HepG2 (cell line): ENCODE data around the gene HBQ1. TPM values are rescaled to one million over a fixed set of nuclear protein-coding genes. Genes with fewer than 3 reads are reported as not detected.

Source experiments
- GZF1 ChIP-seq: sonication (generic); formaldehyde crosslinking; IDR thresholded peaks from 2 replicates; pipeline ENCODE4 v1.5.1; 2020; ENCODE audit warnings: mild to moderate bottlenecking, missing genetic modification reagents
- HNF4A ChIP-seq: sonication (generic); formaldehyde crosslinking; IDR thresholded peaks from 2 replicates; pipeline ENCODE4 v1.4.0; 2020; ENCODE audit warnings: missing genetic modification reagents
- SYNCRIP ChIP-seq: fragments of 200-400 bp; formaldehyde crosslinking; IDR thresholded peaks from 2 replicates; pipeline ENCODE4 v1.6.1; 2018; ENCODE audit warnings: mild to moderate bottlenecking, low read depth, low read length; ENCODE audit not compliant: insufficient read depth
- ZFP36L1 ChIP-seq: sonication (generic); formaldehyde crosslinking; IDR thresholded peaks from 2 replicates; pipeline ENCODE4 v1.8.0; 2022; ENCODE audit warnings: mild to moderate bottlenecking, missing genetic modification reagents, moderate library complexity
- ZNF792 ChIP-seq: IDR thresholded peaks from 2 replicates; pipeline ENCODE4 v1.6.1; 2016
- ZSCAN25 ChIP-seq: sonication (generic); formaldehyde crosslinking; IDR thresholded peaks from 2 replicates; pipeline ENCODE4 v1.8.0; 2022; ENCODE audit warnings: mild to moderate bottlenecking, missing genetic modification reagents
- polyA plus RNA-seq, 8 experiments: library from polyadenylated mRNA; depleted of rRNA in 3 of 8; stranded (reverse) in 7 of 8; unstranded in 1 of 8; fragments of >200 nt; fragmentation: Illumina TruSeq in 4 of 8; extraction: Trizol in 4 of 8; gene quantifications; 2 replicates each; pipeline versions ENCODE4 v1.2.1 to v1.2.3, GENCODE V29; 2011 to 2016; ENCODE audit warnings: low read depth in 4 of 8, missing spikeins in 1 of 8, mixed read lengths in 1 of 8; ENCODE audit not compliant: insufficient read depth in 1 of 8
- total RNA-seq, 5 experiments: library from RNA; depleted of rRNA; stranded (reverse); fragments of >200 nt; fragmentation: Illumina TruSeq; extraction: Trizol; gene quantifications; 2 replicates each; pipeline ENCODE4 v1.2.3, GENCODE V29; 2016; ENCODE audit warnings: low read depth in 1 of 5
- TF ChIP-seq, protein P1 (sequence below), 2 experiments: fragments of 450-650 bp in 1 of 2; sonication (generic) in 1 of 2; formaldehyde crosslinking in 1 of 2; IDR thresholded peaks; 2 replicates each; pipeline versions ENCODE4 v1.6.1 to v1.8.0; 2016 to 2022; ENCODE audit warnings: antibody characterized with exemption in 1 of 2, mild to moderate bottlenecking in 1 of 2, missing genetic modification reagents in 1 of 2
- TF ChIP-seq, protein P2 (sequence below): sonication (generic); formaldehyde crosslinking; IDR thresholded peaks from 2 replicates; pipeline ENCODE4 v1.4.0; 2020; ENCODE audit warnings: missing genetic modification reagents; ENCODE audit errors: not compliant biosample characterization
- TF ChIP-seq, protein P3 (sequence below): conservative IDR thresholded peaks from 2 replicates; pipeline ENCODE4 v1.6.1; 2018; ENCODE audit warnings: missing genetic modification reagents
- TF ChIP-seq, protein P4 (sequence below): sonication (generic); formaldehyde crosslinking; IDR thresholded peaks from 2 replicates; pipeline ENCODE4 v1.8.1; 2023; ENCODE audit warnings: mild to moderate bottlenecking, missing genetic modification reagents

HBQ1 gene
- total and polyA plus RNA-seq, 2 of the 13 experiments (the other 11 are each of a cell fraction or from before 2014, with no cell fraction given): 4.9 to 7.4 TPM

DNA sequence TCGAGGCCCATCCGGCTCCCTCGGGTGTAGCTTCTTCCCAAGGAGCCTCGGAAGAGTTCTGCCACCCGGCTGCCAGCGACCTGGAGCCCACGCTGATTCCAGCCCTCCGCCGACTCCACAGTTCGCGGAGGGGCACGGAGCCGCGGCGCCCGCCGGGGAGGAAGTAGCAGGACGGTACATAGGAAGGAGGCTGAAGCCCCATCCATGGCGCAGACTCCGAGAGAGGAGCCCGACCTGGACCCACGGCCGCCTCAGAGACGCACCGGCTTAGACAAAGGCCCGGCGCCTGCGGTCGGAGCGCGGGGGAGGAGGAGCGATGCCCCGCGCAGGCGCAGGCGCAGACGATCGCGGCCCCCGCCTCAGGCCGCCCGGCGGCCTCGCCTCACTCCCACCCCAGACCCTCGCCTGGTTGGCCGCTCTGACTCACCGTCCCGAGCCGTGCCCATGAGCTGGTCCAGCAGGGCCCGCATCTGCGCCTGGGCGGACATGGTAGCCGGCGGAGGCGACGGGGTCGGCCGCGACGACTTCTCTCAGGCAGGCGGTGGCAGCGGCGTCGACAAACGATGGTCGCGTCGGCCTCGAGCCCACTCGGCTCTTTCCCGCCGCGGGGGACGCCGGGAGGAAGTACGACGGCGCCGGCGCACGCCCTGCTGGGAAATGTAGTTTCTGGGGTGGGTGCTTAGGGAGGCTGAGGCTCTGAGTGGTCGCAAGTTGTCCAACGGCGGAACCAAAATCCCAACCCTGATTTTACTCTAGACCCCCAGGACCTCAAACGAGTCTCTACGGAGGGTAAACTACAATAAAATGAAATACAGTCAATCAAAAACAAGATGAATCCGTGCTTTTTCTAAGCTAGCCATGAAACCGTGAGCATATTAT, 48.8 kb downstream of the HBQ1 start, which contains the start of gene LUC7L (continued):
- TF ChIP-seq, protein P1, sequence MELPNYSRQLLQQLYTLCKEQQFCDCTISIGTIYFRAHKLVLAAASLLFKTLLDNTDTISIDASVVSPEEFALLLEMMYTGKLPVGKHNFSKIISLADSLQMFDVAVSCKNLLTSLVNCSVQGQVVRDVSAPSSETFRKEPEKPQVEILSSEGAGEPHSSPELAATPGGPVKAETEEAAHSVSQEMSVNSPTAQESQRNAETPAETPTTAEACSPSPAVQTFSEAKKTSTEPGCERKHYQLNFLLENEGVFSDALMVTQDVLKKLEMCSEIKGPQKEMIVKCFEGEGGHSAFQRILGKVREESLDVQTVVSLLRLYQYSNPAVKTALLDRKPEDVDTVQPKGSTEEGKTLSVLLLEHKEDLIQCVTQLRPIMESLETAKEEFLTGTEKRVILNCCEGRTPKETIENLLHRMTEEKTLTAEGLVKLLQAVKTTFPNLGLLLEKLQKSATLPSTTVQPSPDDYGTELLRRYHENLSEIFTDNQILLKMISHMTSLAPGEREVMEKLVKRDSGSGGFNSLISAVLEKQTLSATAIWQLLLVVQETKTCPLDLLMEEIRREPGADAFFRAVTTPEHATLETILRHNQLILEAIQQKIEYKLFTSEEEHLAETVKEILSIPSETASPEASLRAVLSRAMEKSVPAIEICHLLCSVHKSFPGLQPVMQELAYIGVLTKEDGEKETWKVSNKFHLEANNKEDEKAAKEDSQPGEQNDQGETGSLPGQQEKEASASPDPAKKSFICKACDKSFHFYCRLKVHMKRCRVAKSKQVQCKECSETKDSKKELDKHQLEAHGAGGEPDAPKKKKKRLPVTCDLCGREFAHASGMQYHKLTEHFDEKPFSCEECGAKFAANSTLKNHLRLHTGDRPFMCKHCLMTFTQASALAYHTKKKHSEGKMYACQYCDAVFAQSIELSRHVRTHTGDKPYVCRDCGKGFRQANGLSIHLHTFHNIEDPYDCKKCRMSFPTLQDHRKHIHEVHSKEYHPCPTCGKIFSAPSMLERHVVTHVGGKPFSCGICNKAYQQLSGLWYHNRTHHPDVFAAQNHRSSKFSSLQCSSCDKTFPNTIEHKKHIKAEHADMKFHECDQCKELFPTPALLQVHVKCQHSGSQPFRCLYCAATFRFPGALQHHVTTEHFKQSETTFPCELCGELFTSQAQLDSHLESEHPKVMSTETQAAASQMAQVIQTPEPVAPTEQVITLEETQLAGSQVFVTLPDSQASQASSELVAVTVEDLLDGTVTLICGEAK (IDR thresholded peaks at IDR 0.05): no peak; the same call in 1 of the 2 replicates
- TF ChIP-seq, protein P1 (CRISPR knock-in tag; IDR thresholded peaks at IDR 0.05): peak; percentile 94
- peak; percentile 93 for TF ChIP-seq ZNF792
- TF ChIP-seq, protein P2, sequence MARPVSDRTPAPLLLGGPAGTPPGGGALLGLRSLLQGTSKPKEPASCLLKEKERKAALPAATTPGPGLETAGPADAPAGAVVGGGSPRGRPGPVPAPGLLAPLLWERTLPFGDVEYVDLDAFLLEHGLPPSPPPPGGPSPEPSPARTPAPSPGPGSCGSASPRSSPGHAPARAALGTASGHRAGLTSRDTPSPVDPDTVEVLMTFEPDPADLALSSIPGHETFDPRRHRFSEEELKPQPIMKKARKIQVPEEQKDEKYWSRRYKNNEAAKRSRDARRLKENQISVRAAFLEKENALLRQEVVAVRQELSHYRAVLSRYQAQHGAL (CRISPR knock-in tag): peak; percentile 88
- TF ChIP-seq, protein P3, sequence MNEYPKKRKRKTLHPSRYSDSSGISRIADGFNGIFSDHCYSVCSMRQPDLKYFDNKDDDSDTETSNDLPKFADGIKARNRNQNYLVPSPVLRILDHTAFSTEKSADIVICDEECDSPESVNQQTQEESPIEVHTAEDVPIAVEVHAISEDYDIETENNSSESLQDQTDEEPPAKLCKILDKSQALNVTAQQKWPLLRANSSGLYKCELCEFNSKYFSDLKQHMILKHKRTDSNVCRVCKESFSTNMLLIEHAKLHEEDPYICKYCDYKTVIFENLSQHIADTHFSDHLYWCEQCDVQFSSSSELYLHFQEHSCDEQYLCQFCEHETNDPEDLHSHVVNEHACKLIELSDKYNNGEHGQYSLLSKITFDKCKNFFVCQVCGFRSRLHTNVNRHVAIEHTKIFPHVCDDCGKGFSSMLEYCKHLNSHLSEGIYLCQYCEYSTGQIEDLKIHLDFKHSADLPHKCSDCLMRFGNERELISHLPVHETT: peak; percentile 90
- TF ChIP-seq, protein P4, sequence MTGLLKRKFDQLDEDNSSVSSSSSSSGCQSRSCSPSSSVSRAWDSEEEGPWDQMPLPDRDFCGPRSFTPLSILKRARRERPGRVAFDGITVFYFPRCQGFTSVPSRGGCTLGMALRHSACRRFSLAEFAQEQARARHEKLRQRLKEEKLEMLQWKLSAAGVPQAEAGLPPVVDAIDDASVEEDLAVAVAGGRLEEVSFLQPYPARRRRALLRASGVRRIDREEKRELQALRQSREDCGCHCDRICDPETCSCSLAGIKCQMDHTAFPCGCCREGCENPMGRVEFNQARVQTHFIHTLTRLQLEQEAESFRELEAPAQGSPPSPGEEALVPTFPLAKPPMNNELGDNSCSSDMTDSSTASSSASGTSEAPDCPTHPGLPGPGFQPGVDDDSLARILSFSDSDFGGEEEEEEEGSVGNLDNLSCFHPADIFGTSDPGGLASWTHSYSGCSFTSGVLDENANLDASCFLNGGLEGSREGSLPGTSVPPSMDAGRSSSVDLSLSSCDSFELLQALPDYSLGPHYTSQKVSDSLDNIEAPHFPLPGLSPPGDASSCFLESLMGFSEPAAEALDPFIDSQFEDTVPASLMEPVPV (CRISPR knock-in tag): peak; percentile 99
- TF ChIP-seq GZF1: peak; percentile 92
- peak; percentile 89 for TF ChIP-seq ZSCAN25 (CRISPR knock-in tag)
- TF ChIP-seq ZFP36L1 (CRISPR knock-in tag): peak; percentile 95
- no peak for TF ChIP-seq SYNCRIP
- no peak for TF ChIP-seq HNF4A
